ENCODE data around the gene SLC16A2.

The SLC16A2 gene

GRCh38 chrX:74519870-74520269 lies 98.6 kb downstream of the SLC16A2 start:
- TF ChIP-seq CTCF (IDR thresholded peaks at IDR 0.05; ENCODE audit: unreplicated experiment in 3 of 3), result no peak
- Mint-ChIP-seq H3K9me3 (peaks cover 19% of the 10 kb centered on the region), H3K27me3 (ENCODE audit: low read depth) (no peaks in the 10 kb centered on the region), H3K4me3 (no peak overlapping the region), H3K4me1 (peaks cover 36% of the 10 kb centered on the region), H3K27ac (peak overlapping the region; percentile 54 to 82 (median 68)), H3K36me3 (ENCODE audit: low read depth) (peaks cover 30% of the 10 kb centered on the region)

GRCh38 chrX:74520291-74520690 lies 99.0 kb downstream of the SLC16A2 start:
- H3K4me3 Mint-ChIP-seq, result no peak overlapping the region
- H3K4me1 Mint-ChIP-seq, result peaks cover 37% of the 10 kb centered on the region
- peaks cover 15% of the 10 kb centered on the region for H3K9me3 Mint-ChIP-seq
- TF ChIP-seq CTCF (IDR thresholded peaks at IDR 0.05; ENCODE audit: unreplicated experiment in 3 of 3), result no peak
- H3K36me3 Mint-ChIP-seq (ENCODE audit: low read depth), result peaks cover 30% of the 10 kb centered on the region
- H3K27ac Mint-ChIP-seq, result peak overlapping the region; percentile 54 to 82 (median 68)
- no peaks in the 10 kb centered on the region for H3K27me3 Mint-ChIP-seq (ENCODE audit: low read depth)

- Mint-ChIP-seq H3K27ac (peak overlapping the region in 2 of 3 experiments; percentile 68 to 94), H3K4me3 (no peak overlapping the region), H3K27me3 (ENCODE audit: low read depth) (no peaks in the 10 kb centered on the region), H3K9me3 (peaks cover 10% of the 10 kb centered on the region), H3K4me1 (peaks cover 37% of the 10 kb centered on the region), H3K36me3 (ENCODE audit: low read depth) (peaks cover 26% of the 10 kb centered on the region)
- no peak for TF ChIP-seq CTCF (IDR thresholded peaks at IDR 0.05; ENCODE audit: unreplicated experiment in 3 of 3)
These were observed 99.6 kb downstream of the SLC16A2 start for GRCh38 chrX:74520896-74521295.

- Mint-ChIP-seq H3K4me3 (no peak overlapping the region), H3K27ac (peak overlapping the region; percentile 91 to 96 (median 94)), H3K9me3 (peaks cover 6% of the 10 kb centered on the region), H3K36me3 (ENCODE audit: low read depth) (peaks cover 26% of the 10 kb centered on the region), H3K27me3 (ENCODE audit: low read depth) (no peaks in the 10 kb centered on the region), H3K4me1 (peaks cover 37% of the 10 kb centered on the region)
- no peak for TF ChIP-seq CTCF (IDR thresholded peaks at IDR 0.05; ENCODE audit: unreplicated experiment in 3 of 3)
These were observed 100.9 kb downstream of the SLC16A2 start for GRCh38 chrX:74521961-74522751.

GRCh38 chrX:74523224-74523623 lies 101.9 kb downstream of the SLC16A2 start:
- no peak for TF ChIP-seq CTCF (IDR thresholded peaks at IDR 0.05; ENCODE audit: unreplicated experiment in 3 of 3)

More at GRCh38 chrX:74523224-74523623, 101.9 kb downstream of the SLC16A2 start:
- peaks cover 20% of the 10 kb centered on the region for H3K36me3 Mint-ChIP-seq (ENCODE audit: low read depth)
- peak overlapping the region; percentile 91 to 96 (median 94) for H3K27ac Mint-ChIP-seq
- no peaks in the 10 kb centered on the region for H3K27me3 Mint-ChIP-seq (ENCODE audit: low read depth)
- H3K4me1 Mint-ChIP-seq, result peaks cover 46% of the 10 kb centered on the region
- H3K4me3 Mint-ChIP-seq, result no peak overlapping the region
- no peaks in the 10 kb centered on the region for H3K9me3 Mint-ChIP-seq
